Measurements from ENCODE around the gene SYTL3. TPM values are rescaled to one million over a fixed set of nuclear protein-coding genes. Genes with fewer than 3 reads are reported as not detected.
A peak's percentile ranks its signal among the peaks of the same experiment; 100 is the strongest.

Gene SYTL3
- total RNA-seq, 6 experiments from 2014 or later, result 3.1 to 5.7 (median 3.9) TPM

DNA sequence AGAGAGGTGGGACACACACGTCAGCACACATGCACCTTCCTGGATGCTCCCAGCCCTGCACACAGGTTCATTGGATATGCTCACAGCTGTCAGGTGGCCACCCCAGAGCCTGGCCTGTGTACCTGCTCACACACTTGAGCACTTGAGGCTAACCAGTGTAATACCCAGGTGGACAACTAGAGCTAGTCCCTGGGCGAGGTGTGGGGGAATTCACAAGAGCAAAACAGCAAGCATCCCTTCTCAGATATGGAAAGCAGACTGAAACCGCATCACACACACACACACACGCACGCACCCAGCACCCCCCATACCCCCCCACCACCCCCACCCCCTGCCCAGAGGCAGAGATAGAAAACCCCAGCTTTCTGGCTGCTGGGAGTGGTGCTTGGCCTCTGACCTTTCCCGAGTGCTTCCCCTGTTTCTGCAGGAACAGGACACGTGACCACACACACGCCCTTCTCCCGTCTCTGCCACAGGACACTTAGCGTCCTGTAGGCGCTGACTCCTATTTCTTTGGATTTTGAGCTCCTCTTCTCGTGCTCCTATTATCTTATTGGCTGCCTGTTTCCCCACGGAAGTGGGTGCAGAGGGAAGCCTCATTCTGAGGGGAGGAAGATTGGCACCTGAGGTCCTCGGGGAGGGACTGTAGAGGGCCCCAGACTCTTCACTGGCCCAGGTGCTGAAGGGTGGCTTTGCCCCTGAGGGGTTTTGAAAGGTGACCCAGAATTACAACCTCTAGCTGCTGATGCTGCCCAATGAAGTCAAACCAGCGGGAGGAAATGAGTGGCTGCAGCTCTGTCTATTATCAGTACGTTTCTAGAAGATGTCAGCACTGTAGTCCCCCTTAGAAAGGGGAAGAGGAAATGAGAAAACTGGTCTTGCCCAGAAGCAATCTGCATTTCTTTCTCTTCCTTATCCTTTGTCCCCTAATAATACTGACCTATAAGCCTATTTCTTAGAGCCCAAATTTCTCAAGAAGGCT is 65.8 kb downstream of the SYTL3 start:
- no peak for DNase-seq
- Mint-ChIP-seq H3K27me3 (ENCODE audit: insufficient read depth) (no peaks in the 10 kb centered on the region), H3K4me1 (ENCODE audit: low read depth) (peaks cover 6% of the 10 kb centered on the region), H3K27ac (no peak overlapping the region), H3K36me3 (ENCODE audit: low read depth) (peaks cover 5% of the 10 kb centered on the region; the same call in 1 of the 2 replicates), H3K4me3 (no peak overlapping the region), H3K9me3 (no peaks in the 10 kb centered on the region)
- TF ChIP-seq, protein P1, sequence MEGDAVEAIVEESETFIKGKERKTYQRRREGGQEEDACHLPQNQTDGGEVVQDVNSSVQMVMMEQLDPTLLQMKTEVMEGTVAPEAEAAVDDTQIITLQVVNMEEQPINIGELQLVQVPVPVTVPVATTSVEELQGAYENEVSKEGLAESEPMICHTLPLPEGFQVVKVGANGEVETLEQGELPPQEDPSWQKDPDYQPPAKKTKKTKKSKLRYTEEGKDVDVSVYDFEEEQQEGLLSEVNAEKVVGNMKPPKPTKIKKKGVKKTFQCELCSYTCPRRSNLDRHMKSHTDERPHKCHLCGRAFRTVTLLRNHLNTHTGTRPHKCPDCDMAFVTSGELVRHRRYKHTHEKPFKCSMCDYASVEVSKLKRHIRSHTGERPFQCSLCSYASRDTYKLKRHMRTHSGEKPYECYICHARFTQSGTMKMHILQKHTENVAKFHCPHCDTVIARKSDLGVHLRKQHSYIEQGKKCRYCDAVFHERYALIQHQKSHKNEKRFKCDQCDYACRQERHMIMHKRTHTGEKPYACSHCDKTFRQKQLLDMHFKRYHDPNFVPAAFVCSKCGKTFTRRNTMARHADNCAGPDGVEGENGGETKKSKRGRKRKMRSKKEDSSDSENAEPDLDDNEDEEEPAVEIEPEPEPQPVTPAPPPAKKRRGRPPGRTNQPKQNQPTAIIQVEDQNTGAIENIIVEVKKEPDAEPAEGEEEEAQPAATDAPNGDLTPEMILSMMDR (IDR thresholded peaks at IDR 0.05), result no peak

DNA sequence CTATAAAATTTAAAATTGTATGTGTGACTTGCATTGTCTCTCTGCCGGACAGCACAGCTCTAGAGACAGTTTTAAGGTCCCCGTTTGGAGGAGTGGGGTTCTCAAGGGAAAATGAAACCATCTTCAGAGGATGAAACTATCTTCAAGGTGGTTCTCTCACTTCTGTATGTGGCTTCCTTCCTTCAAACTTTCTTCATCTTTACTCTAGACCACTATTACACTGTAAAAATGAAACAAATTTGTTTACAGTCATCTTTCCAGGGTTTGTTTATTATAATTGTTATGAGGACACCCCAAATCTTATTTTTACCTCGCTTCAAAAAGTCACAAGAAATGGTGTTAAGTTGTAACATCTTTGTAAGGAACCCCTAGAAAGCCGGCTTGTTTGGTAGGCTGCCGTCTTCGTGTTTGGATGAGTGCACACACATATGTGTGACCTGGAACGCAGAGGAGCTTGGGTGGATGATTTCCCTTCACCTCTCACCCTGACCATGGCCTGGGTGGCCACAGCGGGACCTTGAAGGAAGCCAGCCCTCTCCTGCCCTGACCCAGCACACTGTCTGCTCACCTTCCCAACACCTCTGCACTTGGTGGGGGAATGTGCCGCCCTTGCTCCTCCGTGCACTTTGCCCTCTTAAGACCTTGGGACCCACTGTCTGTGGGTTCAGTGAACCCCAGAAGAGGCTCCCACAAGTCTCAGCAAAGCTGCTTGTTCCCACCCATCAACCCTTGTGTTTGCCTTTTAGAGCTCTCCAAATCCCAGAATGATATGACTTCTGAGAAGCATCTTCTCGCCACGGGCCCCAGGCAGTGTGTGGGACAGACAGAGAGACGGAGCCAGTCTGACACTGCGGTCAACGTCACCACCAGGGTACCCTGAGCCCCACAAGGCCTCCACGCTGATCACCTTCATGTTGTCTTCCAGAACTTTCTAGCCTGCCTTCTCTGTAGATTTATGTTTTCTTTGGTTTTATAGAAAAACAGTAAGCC is 67.8 kb downstream of the SYTL3 start:
- H3K4me1 Mint-ChIP-seq (ENCODE audit: low read depth), result peaks cover 23% of the 10 kb centered on the region
- no peaks in the 10 kb centered on the region for H3K27me3 Mint-ChIP-seq (ENCODE audit: insufficient read depth)
- TF ChIP-seq, protein P1 (IDR thresholded peaks at IDR 0.05), result no peak
- no peak overlapping the region for H3K27ac Mint-ChIP-seq
- H3K36me3 Mint-ChIP-seq (ENCODE audit: low read depth), result peaks cover 5% of the 10 kb centered on the region; the same call in 1 of the 2 replicates
- no peak overlapping the region for H3K4me3 Mint-ChIP-seq
- no peak for DNase-seq
- H3K9me3 Mint-ChIP-seq, result no peaks in the 10 kb centered on the region

DNA sequence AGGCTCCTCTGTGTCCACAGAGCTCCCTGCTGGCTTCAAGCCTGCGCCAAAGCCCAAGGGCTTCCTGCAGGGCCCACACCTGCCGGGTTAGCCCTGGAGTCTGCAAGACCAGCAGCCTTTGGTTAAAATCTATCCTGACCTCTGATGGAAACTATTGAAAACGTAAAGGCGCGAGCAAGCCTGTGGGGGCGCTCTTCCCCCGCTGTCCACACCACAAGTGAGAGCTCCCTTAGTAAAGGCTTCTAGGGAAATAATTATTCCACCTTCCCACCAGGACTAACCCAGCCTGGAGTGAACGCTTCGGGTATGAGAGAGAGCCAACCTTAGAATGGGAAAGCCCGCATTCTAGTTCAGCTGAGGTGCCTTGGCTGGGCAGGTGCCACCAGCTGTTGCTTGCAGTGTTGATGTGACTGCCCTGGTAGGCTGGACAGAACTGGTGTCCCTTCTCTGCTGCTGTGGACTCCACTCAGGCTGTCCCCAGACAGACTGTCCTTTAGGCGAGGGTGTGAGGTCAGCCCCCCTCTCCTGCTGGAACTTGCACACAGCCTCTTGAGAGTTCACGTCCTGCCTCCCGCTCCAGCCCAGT is 68.7 kb downstream of the SYTL3 start:
- H3K9me3 Mint-ChIP-seq, result no peaks in the 10 kb centered on the region
- peaks cover 23% of the 10 kb centered on the region for H3K4me1 Mint-ChIP-seq (ENCODE audit: low read depth)
- H3K4me3 Mint-ChIP-seq, result no peak overlapping the region
- peaks cover 5% of the 10 kb centered on the region; the same call in 1 of the 2 replicates for H3K36me3 Mint-ChIP-seq (ENCODE audit: low read depth)
- no peaks in the 10 kb centered on the region for H3K27me3 Mint-ChIP-seq (ENCODE audit: insufficient read depth)
- TF ChIP-seq, protein P1 (IDR thresholded peaks at IDR 0.05), result peak; percentile 80
- no peak for DNase-seq
- H3K27ac Mint-ChIP-seq, result no peak overlapping the region

DNA sequence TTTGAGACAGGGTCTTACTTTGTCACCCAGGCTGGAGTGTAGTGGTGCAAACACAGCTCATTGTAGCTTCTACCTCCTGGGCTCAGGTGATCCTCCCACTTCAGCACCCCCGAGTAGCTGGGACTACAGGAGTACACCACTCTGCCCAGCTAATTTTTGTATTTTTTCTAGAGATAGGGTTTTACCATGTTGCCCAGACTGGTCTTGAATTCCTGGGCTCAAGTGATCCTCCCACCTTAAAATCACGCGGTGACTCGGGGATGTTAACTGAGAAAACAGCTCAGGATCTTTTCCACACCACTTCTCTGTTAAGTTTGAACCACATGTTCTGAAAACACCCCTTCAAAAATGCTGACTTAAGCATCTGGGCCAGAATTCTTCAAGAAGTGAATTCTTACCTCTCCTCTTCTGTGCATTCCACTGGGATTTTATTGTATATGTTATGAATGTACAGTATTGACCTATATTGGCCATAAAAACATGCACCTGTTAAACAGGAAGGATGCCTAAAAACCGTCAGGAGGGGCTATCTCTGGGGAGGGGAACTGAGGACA is 72.4 kb downstream of the SYTL3 start:
- Mint-ChIP-seq H3K4me1 (ENCODE audit: low read depth) (peaks cover 23% of the 10 kb centered on the region), H3K4me3 (no peak overlapping the region), H3K9me3 (no peaks in the 10 kb centered on the region), H3K36me3 (ENCODE audit: low read depth) (peaks cover 5% of the 10 kb centered on the region; the same call in 1 of the 2 replicates), H3K27me3 (ENCODE audit: insufficient read depth) (no peaks in the 10 kb centered on the region), H3K27ac (no peak overlapping the region)
- no peak for DNase-seq
- TF ChIP-seq, protein P1 (IDR thresholded peaks at IDR 0.05), result no peak

DNA sequence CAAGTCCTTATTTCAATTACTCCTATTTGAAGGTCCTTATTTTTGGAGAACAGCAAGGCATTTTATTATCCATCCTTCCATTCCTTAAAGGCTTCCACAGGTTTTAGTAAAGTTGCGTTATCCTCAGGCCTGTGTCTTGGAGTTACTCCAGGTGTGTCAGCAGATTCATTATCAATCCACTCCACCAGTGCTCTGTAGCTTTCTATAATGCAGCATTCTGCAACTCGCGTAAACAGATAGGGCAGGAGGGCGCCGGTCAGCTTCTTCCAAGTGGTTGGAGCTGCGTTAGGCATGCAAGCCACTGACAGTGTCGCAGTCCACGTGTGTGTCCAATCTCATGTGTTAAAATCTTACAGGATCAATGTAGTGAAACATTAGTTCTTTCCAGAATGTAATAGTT is 75.8 kb downstream of the SYTL3 start:
- Mint-ChIP-seq H3K9me3 (no peaks in the 10 kb centered on the region), H3K27ac (no peak overlapping the region), H3K36me3 (ENCODE audit: low read depth) (no peaks in the 10 kb centered on the region), H3K27me3 (ENCODE audit: insufficient read depth) (no peaks in the 10 kb centered on the region; the same call in 1 of the 2 replicates), H3K4me1 (ENCODE audit: low read depth) (peaks cover 16% of the 10 kb centered on the region), H3K4me3 (no peak overlapping the region)
- TF ChIP-seq, protein P1 (IDR thresholded peaks at IDR 0.05), result no peak
- DNase-seq, result no peak

Data from HFFc6 (cell line).